Activated CD8-positive, alpha-beta memory T cell treated with anti-CD3 and anti-CD28 coated beads, Interleukin-2, amount 50 U/mL, for 1 hour (primary cell): ENCODE data around the gene CAST.
"Not testable (repeated sequence)": the region's sequence is repeated elsewhere in the genome, so short reads cannot be mapped to it uniquely, and the experiment has no call there.

Source experiments
- DNase-seq: peaks from one replicate; pipeline ENCODE4 v3.0.0-alpha.2; 2020; ENCODE audit errors: extremely low read depth

CAST gene

GRCh38 chr5:96712100-96712746 is 50.0 kb downstream of the CAST start:
- no peak for DNase-seq

DNA sequence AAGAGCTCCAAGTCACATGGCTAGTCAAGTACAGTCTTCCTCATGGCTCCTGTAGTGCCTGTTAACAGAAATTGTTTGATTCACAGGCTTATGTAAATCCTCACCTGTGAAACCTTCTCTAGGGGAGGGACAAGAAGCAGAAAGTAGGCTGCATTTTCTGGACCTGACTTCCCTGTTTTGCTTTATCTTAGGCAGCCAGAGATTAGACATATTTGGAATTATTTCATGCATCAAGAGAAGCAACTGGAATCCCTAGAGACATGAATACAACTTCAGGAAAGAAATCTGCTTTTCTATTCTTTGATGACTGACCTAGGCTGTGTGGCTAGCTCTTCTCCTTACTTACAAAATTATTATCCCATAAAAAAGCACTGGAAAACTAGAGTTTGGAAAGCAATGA is 52.3 kb downstream of the CAST start:
- no peak for DNase-seq

DNA sequence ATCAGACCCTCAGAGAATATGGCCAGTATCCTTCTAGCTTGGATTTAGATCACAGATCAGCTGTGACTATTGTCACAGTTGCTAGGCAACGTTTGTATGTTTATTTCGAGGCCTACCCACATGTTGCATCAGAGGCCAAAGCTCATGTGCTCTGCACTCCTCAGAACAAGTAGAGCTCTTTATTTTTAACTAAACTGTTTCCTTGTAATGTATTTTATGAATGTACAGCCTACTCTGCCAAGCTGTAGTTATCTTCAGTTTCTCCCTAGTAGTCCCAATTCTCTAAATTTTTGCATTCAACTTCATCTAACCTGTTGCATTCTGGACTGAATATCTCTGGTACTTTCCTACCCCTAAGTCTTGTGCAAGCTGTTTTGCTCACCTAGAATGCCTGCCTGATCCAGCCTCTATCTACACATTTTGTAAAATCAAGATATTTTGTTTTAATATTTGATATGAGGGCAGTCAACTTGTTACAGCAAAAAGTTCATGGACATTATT is 52.8 kb downstream of the CAST start:
- no peak for DNase-seq

DNA sequence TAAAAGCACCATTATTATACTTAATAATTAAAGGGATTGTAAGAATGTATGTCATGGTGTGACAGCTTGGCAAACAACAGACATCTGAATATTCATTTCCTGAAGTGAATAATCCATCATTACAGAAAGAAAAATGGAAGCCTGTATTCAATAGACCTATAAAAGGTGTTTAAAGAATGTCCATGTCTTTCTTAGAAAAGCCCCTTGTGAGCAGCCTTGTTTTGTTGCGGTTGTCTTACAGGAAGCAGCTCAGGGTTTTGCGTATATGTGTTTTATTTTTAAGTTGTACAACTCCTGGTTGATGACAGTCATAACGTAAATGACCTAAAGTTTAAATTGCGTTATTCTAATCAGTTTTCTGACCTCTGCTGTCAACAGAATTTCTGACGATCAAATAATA is 53.8 kb downstream of the CAST start:
- no peak for DNase-seq

- no peak for DNase-seq
These were observed 54.5 kb downstream of the CAST start for GRCh38 chr5:96716716-96717115.

DNA sequence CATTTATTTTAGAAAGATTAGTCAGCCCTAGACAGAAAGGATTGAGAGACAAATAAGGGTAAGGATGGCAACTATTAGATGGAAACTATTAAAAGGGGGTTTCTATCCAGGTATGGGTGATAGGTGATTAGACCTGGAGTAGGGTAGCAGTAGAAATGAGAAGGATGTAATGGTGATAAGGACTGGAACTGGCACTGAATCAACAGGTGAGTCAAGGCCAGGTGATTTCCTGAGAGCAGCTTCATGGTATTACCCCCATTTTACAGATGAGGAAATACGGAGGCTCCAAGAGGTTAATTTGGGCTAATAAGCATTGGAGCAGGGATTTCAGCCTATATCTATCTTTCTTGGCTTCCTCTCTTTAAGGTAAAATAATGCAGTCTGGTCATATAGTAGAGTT is 55.7 kb downstream of the CAST start:
- DNase-seq: no peak

DNA sequence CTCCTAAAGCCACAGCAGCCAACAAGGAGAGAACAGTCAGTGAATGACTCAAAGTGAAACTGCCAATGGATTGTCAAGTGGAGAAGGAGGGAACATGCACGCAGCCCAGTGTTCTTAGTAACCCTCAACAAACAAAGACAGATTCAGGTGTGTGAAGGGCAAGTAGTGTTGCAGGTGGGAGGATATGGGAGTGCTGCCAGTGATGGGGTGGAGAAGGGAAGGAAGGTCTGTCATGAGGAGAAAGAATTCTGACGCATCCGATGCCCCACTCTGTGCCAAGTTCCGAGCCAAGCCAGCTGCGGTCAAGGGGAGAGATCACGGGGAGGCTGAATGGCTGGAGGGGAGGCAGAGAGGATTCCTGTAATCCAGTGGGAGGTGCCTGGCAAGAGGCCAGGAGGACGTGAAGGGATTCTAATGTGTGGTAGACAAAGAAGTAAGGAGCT is 56.5 kb downstream of the CAST start:
- DNase-seq: no peak

- DNase-seq: no peak
These were observed 58.2 kb downstream of the CAST start for GRCh38 chr5:96720408-96720807.

DNA sequence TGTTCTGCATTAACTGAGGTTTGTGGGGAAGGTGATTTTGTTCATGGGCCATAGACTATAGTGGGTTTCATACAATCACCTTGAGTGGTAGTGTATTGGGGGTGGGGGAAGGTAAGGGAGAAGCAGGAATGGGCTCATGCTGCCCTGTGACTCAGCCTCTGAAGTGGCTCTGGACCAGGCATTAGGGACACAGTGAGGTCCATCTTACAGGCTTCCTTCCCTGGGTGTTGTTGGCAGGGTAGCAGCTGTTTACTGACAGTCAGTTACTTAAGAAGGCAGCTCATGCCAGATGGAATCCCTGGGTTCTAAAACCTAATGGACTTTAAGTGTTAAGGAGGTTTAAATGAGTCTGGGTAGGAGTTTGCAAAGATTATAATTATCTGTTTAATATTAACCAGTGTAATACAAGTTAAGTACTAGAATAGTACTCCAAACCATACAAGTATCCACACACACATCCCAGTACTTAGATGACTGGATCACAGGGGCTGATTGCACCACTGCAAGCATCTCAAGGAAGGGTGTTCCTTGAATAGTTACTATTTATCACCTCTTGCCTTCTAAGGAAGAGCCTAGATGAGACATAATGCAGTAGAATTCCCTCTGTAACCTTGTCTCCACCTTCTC is 59.3 kb downstream of the CAST start:
- no peak for DNase-seq

GRCh38 chr5:96725257-96725656 is 63.1 kb downstream of the CAST start:
- no peak for DNase-seq

GRCh38 chr5:96726802-96727201 is 64.6 kb downstream of the CAST start:
- no peak for DNase-seq

DNA sequence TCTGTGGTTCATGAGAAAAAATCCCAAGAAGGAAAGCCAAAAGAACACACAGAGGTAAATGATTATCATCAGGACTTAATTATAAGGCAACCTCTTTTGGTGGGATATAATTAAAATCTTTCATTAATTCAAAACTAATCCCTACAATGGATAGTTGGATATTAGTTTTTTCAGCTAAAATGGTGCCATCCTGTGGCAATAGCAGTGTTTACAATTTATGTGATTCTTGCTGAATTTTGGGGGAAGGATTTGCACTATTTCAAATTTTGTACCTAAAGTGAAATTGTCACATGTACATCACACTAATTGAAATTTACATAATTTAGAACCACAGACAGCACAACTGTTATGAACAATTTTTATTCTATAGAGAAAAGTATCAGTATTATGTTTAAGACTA is 67.0 kb downstream of the CAST start:
- DNase-seq: no peak

DNA sequence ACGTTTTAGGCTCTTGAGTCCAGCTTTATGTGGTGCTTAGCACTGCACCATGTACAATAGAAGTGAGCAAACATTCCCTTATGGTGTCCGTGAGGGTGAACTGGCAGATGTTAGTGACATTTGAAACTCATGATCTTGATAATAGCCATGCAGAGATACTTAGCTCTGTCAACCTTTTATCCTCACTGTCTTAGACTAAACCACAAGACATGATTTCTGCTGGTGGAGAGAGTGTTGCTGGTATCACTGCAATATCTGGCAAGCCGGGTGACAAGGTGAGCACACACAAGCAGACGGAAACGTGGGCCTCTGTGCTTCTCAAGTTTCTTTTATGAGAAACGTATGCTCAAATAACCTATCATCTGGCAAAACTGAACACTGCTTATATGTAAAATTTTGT is 68.4 kb downstream of the CAST start:
- no peak for DNase-seq

DNA sequence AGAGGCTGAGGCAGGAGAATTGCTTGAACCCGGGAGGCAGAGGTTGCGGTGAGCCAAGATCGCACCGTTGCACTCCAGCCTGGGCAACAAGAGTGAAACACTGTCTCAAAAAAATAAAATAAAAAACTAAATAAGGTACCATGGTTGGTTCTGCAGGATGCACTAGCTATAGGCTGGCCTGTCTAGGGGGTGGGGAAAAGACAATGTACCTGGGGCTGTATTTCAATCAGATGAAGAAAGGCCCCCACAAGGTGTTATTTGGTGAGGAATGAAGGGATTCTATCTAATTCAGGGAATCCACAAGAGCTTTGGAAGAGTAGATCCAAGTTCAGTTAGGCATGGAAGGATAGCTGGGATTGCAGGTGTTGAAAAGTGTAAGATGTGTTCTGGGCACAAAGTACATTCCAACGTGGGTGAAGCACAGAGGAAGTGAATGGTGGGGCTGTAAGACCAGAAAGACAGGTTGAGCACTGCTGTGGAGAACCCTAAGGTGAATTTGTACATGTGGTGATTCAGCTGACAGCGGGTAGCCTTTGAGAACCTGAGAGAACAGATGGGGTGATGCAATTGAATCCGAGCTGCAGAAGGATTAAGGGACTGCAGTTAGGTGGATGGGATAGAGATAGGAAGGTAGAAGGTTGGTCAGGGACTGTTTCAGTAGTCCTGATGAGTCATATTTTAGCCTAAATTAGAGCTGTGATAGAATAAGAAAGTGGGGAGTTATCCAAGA is 71.8 kb downstream of the CAST start:
- DNase-seq: no peak

GRCh38 chr5:96734871-96735325 is 72.7 kb downstream of the CAST start:
- no peak for DNase-seq

DNA sequence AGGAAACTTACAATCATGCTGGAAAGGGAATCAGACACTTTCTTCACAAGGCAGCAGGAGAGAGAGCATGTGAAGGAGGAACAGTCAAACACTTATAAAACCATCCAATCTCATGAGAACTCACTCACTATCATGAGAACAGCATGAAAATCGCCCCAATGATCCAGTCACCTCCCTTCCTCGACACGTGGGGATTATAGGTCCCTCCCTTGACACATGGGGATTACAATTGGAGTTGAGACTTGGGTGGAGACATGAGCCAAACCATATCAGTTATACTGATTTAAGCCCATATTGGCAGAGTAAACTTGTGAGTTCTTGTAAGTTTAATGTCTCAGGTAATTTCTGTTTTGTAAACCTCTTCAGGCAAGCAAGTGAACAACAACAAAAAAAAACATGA is 74.8 kb downstream of the CAST start:
- DNase-seq: no peak

DNA sequence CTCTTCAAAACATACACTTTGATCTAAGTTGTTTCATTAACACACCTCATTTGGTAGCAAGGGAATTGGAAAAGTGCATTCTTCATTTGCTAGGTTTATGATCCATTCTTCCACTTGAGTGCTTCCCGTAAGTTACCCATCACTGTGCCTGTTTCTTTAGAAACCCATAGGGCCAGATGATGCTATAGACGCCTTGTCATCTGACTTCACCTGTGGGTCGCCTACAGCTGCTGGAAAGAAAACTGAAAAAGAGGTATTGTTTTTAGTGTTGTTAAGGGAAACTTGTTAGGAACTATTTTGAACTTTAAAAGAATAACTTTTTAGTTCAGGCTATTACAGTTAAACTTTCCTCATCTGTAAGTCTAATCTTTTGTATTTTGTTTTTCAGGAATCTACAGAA is 78.9 kb downstream of the CAST start:
- no peak for DNase-seq

GRCh38 chr5:96741891-96742309 is 79.7 kb downstream of the CAST start:
- DNase-seq: no peak

DNA sequence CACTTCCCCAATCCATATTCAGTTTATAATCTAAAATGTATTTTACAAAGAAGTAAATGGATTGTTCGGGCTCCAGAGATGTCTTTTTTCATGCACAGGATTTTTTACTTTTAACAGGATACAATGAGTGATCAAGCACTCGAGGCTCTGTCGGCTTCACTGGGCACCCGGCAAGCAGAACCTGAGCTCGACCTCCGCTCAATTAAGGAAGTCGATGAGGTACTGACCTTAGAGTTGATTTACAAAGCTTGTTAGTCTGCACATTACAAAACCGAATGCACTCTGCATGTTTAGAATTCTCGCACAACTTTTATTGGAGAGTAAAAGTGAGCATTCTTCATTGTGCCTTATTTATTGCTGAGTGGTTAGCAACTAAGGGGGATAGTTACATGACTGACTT is 80.4 kb downstream of the CAST start:
- DNase-seq: no peak

GRCh38 chr5:96743065-96743768 is 81.0 kb downstream of the CAST start:
- DNase-seq: no peak

GRCh38 chr5:96743805-96744204 is 81.6 kb downstream of the CAST start:
- no peak for DNase-seq

GRCh38 chr5:96744218-96744617 is 82.0 kb downstream of the CAST start:
- DNase-seq: not testable (repeated sequence)
